HG03439 (cell line): ENCODE data around the gene HS2ST1.
"Not testable (repeated sequence)": the region's sequence is repeated elsewhere in the genome, so short reads cannot be mapped to it uniquely, and the experiment has no call there.

Experiments
- ATAC-seq: cut with Tn5 transposase; IDR thresholded peaks from one replicate; pipeline ENCODE4 v1.9.1; 2021; ENCODE audit warnings: mild to moderate bottlenecking, moderate library complexity; ENCODE audit not compliant: unreplicated experiment

HS2ST1 gene

DNA sequence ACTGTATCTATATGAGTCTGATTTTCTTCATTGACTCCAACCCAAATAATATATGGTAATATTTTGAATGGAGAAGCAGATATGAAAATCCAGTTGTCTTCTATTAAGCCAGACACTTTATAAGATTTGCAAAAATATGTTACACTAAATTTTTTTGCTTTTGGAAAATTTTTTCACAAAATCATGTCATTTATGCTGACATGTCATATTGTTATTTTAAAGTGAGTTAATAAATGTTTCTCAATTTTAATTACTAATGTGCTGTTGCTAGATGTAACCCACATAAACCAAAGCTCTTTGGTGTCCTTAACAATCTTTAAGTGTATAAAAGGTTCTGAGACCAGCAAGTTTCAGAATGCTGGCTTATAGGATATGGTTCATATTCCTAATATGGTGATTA, 142.5 kb downstream of the HS2ST1 start:
- ATAC-seq, result no peak

DNA sequence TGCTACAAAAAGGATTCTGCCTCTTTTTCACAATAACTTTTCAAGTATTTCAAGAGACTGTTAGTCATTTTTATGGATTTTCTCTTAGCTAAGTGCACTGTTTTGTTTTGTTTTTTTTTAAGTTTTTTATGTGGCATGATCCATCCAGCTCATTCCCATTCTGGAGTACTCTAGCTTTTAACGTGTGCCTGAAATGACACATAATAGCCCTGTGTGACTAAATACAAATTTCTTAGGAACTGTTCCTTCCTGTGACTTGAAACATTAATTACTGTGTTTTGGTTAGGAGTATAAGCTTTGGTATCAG, 143.9 kb downstream of the HS2ST1 start:
- no peak for ATAC-seq

GRCh38 chr1:87061742-87062156, 147.3 kb downstream of the HS2ST1 start:
- peak; percentile 62 for ATAC-seq

DNA sequence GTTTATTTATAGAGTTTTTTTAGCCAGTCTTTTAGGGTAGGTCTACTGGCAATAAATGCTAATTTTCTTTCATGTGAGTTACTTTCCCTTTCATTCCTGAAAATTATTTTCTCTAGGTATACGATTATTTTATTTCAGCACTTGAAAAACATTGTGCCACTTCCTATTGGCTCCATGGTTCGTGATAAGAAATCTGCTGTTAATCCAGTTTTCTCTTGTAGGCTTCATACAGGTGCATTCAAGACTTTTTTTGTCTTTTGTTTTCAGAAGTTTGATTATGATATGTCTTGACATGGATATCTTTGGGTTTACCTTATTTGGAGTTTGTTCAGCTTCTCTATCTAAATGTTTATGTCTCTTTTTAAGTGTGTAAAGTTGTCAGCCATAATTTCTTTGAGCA, 148.3 kb downstream of the HS2ST1 start:
- no peak for ATAC-seq

- ATAC-seq, result no peak
Measured at GRCh38 chr1:87064309-87064708, 149.9 kb downstream of the HS2ST1 start.

- ATAC-seq, result no peak
Measured at GRCh38 chr1:87064986-87065385, 150.6 kb downstream of the HS2ST1 start.

DNA sequence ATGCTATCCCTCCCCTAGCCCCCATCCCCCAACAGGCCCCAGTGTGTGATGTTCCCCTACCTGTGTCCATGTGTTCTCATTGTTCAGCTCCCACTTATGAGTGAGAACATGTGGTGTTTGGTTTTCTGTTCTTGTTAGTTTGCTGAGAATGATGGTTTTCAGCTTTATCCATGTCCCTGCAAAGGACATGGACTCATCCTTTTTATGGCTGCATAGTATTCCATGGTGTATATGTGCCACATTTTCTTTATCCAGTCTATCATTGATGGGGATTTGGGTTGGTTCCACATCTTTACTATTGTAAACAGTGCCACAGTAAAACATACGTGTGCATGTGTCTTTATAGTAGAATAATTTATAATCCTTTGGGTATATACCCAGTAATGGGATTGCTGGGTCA, 152.3 kb downstream of the HS2ST1 start:
- ATAC-seq, result not testable (repeated sequence)

- no peak for ATAC-seq
Measured at GRCh38 chr1:87072411-87072810, 158.0 kb downstream of the HS2ST1 start.

GRCh38 chr1:87072904-87073303, 158.5 kb downstream of the HS2ST1 start:
- ATAC-seq, result no peak

DNA sequence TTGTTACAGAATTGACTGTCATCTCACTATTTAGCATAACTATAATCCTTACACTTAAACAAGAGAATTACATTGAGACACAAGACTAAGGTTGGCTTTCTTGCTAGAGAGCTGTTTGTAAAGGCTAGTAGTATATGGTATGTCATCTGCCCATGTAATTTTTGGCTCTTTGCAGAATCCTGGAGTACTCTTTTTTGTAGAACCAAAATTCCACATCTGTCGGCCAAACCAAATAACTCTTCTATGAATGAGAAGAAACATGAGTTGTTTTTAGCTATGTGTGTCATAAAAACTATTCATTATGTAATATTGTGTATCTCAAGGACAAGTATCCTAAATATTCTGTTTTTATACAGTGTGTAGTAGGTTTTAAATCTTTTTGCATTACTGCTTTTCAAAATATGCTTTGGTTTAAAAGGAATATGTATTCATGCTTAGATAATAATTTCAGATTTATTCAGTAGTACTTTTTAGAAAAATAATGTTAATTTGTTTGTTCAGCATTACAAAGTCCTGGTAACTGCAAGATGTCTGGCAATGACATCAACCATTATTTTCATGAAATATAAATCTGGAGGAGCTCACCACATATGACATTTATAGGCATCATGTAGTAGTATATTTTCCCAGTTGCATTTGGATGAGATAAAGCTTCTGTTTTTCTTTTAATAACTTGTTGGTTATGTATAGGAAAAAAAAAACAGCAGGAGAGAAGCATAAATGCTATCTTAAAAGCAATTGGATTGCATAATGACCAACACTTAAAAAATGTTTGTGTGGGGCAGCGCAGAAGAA, 159.8 kb downstream of the HS2ST1 start:
- ATAC-seq, result no peak

DNA sequence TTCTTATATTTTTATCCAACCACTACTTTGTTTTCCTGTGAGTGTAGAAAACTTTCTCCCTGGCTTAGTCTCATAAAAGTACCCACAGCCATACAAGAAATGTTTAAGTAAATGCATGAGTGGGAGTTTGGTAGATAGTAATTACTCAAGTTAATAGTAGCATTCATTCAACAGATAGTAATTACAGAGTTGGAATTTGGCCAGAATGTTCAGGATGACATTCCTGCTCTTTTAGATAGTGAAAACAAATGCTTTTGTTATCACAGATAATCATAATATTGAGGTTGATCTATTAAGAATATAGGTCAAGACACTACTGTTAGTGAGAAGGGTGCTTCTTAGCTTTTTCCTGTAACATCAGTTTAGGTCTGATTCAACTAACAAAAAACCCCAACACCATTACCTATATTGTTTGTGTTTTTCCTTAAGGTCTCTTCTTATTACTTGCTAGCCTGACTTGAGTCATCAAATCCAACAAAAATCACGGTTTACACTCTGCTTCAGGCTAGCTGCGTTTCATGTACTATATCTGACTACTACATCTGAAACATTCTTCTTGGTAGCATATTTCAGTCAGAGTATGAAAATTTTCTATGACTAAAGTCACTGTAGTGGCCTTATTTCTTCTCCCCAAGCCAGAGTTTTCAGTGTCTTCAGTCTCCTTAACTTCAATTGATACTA, 163.7 kb downstream of the HS2ST1 start:
- no peak for ATAC-seq

DNA sequence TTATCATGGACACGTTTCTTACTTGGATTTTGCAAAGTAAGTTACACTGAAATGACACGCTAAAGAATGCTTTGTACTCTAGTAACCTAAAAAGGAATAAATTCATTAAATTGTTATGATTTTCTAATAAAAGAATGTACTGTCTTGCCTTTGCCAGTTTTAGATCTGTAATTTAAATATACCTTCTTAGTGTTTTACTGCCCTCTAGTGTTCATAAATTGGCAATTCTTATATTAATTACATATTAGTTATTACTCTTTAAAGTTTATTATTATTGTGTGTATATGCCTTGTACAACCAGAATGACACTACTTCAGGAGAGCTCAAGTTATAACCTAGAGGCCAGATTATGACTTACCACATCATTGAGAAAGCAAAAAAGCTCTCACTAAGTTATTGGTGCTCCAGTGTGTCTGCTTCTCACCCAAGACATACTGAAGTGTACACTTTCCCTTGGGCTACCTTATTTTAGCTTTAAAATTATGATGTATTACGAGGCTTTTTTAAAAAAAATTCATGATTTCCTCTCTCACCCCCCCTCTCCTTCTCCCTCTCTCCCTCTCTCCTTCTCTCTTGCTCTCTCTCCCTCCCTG, 169.9 kb downstream of the HS2ST1 start:
- peak; percentile 55 for ATAC-seq

DNA sequence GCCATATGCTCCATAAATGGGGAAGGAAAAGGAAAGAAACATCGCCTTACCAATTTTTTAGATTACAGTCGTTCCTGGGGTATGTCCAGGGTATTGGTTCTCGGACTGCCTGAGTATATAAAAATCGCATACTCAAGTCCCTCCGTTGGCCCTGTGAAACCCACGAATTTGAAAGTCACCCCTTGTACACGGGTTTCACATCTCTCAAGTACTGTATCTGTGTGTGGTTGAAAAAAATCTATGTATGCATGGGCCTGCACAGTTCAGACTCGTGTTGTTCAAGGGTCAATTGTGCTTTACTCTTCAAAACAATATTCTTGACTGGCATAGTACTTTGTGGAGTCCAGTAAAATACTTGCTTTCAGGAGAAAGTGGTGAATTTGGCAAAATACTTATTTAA, 171.7 kb downstream of the HS2ST1 start:
- no peak for ATAC-seq

DNA sequence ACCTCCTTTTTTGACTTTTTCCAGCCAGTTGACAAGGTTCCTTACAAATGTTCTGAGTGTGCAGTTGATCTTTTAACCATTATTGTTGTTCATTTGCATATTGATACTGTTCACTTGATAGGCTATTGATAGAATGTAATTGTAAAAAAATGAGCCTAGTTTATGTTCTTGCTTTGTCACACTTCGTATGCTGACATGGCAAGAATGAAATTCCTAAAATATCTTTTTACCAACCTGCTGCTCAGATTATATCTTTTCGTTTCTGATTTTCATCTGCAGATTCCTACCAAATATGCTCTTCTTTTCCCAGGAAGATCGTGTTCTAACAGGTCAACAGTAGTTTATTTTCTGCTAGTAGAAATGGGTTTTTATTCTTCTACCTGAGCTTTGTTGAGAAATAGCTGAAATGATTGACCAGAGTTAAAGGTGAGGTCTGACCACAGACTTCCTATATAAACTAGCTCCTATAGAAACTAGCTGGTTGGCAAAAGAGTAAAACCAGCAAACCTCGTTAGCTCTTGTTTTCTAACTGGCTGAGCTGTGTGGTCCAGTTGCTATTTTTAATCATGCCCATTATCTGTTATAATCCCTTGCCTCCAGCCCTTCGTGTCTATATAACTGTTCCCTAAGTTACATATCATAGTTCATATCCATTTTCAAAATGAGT, 174.8 kb downstream of the HS2ST1 start:
- ATAC-seq, result no peak

GRCh38 chr1:87089823-87090222, 175.4 kb downstream of the HS2ST1 start:
- ATAC-seq, result no peak

DNA sequence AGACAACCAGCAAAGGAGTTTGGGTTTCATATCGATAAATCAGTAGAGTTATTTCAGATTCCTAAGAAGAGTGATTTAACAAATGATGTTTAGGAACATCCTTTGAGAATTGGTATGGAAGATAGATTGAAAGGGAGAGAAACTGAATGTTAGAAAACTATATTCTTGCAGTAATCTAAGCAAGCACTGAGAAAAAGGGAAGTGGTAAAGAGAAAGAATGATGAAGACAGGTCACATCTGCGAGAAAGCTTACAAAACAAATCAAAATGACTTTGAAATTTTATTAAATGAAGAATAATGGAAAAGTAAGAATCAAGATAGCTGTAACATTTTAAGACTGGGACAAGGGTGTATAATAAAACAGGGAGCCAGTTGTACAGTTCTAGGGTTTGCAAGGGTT, 177.0 kb downstream of the HS2ST1 start:
- ATAC-seq, result no peak

- no peak for ATAC-seq
Measured at GRCh38 chr1:87092846-87093245, 178.4 kb downstream of the HS2ST1 start.

GRCh38 chr1:87093286-87093685, 178.9 kb downstream of the HS2ST1 start:
- ATAC-seq, result no peak

- no peak for ATAC-seq
Measured at GRCh38 chr1:87094238-87094637, 179.8 kb downstream of the HS2ST1 start.

DNA sequence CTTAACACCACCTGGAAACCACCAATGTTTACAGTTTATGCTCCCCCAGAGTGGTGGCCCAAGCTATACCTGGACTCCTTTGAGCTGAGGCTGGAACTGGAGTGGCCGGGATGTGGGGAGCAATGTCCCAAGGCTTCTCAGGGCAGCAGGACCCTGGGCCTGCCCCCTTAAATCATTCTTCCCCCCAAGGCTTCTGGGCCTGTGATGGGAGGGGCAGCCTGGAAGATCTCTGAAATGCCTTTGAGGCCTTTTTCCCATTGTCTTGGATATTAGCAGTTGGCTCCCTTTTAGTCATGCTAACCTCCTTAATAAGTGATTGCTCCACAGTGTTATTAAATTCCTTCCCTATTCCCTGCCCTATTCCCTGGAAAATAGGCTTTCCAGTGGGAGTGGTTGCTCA, 185.8 kb downstream of the HS2ST1 start:
- ATAC-seq, result no peak

GRCh38 chr1:87103074-87103473, 188.6 kb downstream of the HS2ST1 start:
- ATAC-seq, result no peak

- no peak for ATAC-seq
Measured at GRCh38 chr1:87104140-87104539, 189.7 kb downstream of the HS2ST1 start.
